Breast epithelium (tissue), 3 donors: ENCODE measurements around the gene CPNE5.

Experiments
- POLR2AphosphoS5 ChIP-seq, 3 donors: sonication (generic); formaldehyde crosslinking; IDR thresholded peaks; one replicate each; pipeline ENCODE4 v1.6.1; 2017; ENCODE audit warnings: antibody characterized with exemption in 3 of 3
- TF ChIP-seq, protein P1 (sequence below), 3 donors: fragments of 450-650 bp; IDR thresholded peaks; one replicate each; pipeline ENCODE4 v1.5.1; 2016 to 2017; ENCODE audit warnings: antibody characterized with exemption in 3 of 3, mild to moderate bottlenecking in 3 of 3, moderate library complexity in 3 of 3

DNA sequence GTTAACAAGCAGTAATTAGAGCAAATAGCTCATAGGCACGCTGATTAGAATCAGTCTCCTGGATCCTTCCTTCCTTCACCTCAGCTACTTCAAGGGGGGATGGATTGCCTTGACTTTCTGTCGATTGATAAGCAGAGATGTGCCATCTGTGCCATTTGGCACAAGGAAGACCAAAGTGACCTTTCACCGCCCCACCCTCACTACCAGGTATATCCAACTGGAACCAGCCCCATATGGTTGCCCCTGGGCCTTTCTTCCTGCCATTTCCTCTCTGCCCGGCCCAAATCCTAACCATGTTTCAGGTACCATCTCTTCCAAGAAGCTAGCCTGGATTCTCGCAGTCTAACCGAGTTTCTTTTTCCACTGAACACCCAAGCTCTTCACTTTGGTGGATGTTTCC, 8.7 kb upstream of the CPNE5 start:
- TF ChIP-seq POLR2AphosphoS5 (IDR thresholded peaks at IDR 0.05), result no peak
- TF ChIP-seq, protein P1, sequence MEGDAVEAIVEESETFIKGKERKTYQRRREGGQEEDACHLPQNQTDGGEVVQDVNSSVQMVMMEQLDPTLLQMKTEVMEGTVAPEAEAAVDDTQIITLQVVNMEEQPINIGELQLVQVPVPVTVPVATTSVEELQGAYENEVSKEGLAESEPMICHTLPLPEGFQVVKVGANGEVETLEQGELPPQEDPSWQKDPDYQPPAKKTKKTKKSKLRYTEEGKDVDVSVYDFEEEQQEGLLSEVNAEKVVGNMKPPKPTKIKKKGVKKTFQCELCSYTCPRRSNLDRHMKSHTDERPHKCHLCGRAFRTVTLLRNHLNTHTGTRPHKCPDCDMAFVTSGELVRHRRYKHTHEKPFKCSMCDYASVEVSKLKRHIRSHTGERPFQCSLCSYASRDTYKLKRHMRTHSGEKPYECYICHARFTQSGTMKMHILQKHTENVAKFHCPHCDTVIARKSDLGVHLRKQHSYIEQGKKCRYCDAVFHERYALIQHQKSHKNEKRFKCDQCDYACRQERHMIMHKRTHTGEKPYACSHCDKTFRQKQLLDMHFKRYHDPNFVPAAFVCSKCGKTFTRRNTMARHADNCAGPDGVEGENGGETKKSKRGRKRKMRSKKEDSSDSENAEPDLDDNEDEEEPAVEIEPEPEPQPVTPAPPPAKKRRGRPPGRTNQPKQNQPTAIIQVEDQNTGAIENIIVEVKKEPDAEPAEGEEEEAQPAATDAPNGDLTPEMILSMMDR (IDR thresholded peaks at IDR 0.05), result no peak
